ENCODE results near the gene BYSL.

DNA sequence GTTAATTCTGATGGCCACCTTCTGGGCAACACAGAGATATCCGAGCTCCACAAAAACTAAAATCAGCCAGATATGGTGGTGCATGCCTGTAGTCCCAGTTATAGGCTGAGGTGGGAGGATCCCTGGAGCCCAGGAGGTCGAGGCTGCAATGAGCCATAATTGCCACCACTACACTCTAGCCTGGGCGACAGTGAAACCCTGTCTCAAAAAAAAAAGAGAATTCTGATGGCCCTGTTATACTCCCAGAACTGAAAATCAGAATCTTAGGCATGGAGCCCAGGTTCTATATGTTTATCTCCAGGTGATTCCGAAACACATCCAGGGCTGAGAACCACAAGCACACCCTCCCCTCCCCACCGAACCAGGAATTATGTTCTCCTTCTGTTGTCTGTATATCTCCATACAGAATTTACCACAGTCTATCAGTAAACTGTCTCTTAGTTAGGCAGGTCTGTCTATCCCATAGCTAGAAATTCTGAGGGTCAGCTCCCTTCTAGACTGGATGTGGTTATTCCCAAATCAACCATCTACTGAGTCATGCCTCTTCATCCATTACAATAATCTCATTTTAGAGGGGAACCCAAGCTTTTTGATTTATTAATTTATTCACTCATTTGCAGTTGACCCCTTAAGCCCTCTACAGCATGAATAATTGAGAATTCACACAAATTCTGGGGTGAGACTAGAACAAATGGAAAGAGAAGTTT, 45.1 kb downstream of the BYSL start:
- TF ChIP-seq CTCF (IDR thresholded peaks at IDR 0.05) (no peak), POLR2A (IDR thresholded peaks at IDR 0.05) (no peak), EP300 (IDR thresholded peaks at IDR 0.05) (no peak), POLR2AphosphoS5 (IDR thresholded peaks at IDR 0.05) (no peak)
